A549 (cell line): Measurements from ENCODE around the gene CNNM3. TPM values are rescaled to one million over a fixed set of nuclear protein-coding genes. Genes with fewer than 3 reads are reported as not detected.

Experiments used
- ATAC-seq, 2 experiments: fragments of 200-7000 bp in 1 of 2; fragments of >200 bp in 1 of 2; cut with Nextera tagmentation in 1 of 2; cut with Tn5 transposase in 1 of 2; 3 replicates each; pipeline versions ENCODE4 v1.8.0 to v1.9.1; 2018 to 2020; ENCODE audit warnings: mild to moderate bottlenecking in 1 of 2, moderate library complexity in 1 of 2
- CTCF ChIA-PET: fragments of 300-600 bp; sonication (Branson Sonifier 250); formaldehyde crosslinking; extraction: SDS; loops from one replicate; lab custom pipeline; 2021; ENCODE audit warnings: antibody characterized with exemption, inconsistent platforms; lab: Yijun Ruan, JAX
- POLR2A ChIA-PET: fragments of 350-600 bp; formaldehyde crosslinking; extraction: SDS; loops from one replicate; lab custom pipeline; 2021; ENCODE audit warnings: antibody characterized with exemption, inconsistent platforms; lab: Yijun Ruan, JAX
- DNase-seq, 2 experiments: peaks; one replicate each; pipeline versions ENCODE4 v3.0.0 to v3.0.0-alpha.2; 2011 to 2016; ENCODE audit warnings: low read depth in 1 of 2, low spot score in 1 of 2
- FAIRE-seq: peaks from 2 replicates; lab custom pipeline; 2011; peaks lifted over from hg19 to GRCh38; lab: Jason Lieb, UNC
- H3K27ac ChIP-seq, 2 experiments: fragments of >200 bp; sonication (Bioruptor Twin); formaldehyde crosslinking; 3 replicates each; pipeline ENCODE4 v1.5.1; 2016 to 2017
- H3K4me1 ChIP-seq: fragments of >200 bp; sonication (Bioruptor Twin); formaldehyde crosslinking; 3 replicates; pipeline ENCODE4 v1.6.1; 2016
- H3K4me2 ChIP-seq: fragments of >200 bp; sonication (Bioruptor Twin); formaldehyde crosslinking; 3 replicates; pipeline ENCODE4 v1.6.1; 2016
- H3K4me3 ChIP-seq: fragments of >200 bp; sonication (Bioruptor Twin); formaldehyde crosslinking; 3 replicates; pipeline ENCODE4 v1.5.1; 2016
- H3K9me3 ChIP-seq: fragments of >200 bp; sonication (Bioruptor Twin); formaldehyde crosslinking; 3 replicates; pipeline ENCODE4 v1.6.1; 2016
- CBX2 ChIP-seq: fragments of 200-600 bp; sonication (generic); IDR thresholded peaks from 2 replicates; pipeline ENCODE4 v1.6.1; 2016; ENCODE audit warnings: low read depth, mild to moderate bottlenecking, borderline replicate concordance
- CEBPB ChIP-seq, 2 experiments: fragments of >200 bp in 1 of 2; sonication (Bioruptor Twin) in 1 of 2; formaldehyde crosslinking in 1 of 2; IDR thresholded peaks; 2 replicates each; pipeline ENCODE4 v1.6.1; 2012 to 2016
- CHD4 ChIP-seq: fragments of 200-600 bp; sonication (generic); IDR thresholded peaks from 2 replicates; pipeline ENCODE4 v1.6.1; 2016; ENCODE audit warnings: antibody characterized with exemption, mild to moderate bottlenecking, borderline replicate concordance
- E2F6 ChIP-seq: IDR thresholded peaks from 2 replicates; pipeline ENCODE4 v1.6.1; 2012; ENCODE audit warnings: low read depth, borderline replicate concordance
- ELK1 ChIP-seq: fragments of 150-350 bp; IDR thresholded peaks from 2 replicates; pipeline ENCODE4 v1.6.1; 2014; ENCODE audit warnings: low read depth, mild to moderate bottlenecking, low read length
- EP300 ChIP-seq, 2 experiments: fragments of >200 bp; sonication (Bioruptor Twin); formaldehyde crosslinking; IDR thresholded peaks; 2 replicates in 1 of 2; 3 replicates in 1 of 2; pipeline ENCODE4 v1.6.1; 2016 to 2017
- HEYL ChIP-seq: fragments of 250-450 bp; sonication (Bioruptor Pico); IDR thresholded peaks from 2 replicates; pipeline ENCODE4 v1.8.0; 2021; ENCODE audit warnings: mild to moderate bottlenecking, moderate library complexity
- HOXA7 ChIP-seq: fragments of 250-450 bp; sonication (Bioruptor Pico); IDR thresholded peaks from 2 replicates; pipeline ENCODE4 v1.5.0; 2020; ENCODE audit warnings: mild to moderate bottlenecking, moderate library complexity
- HOXB5 ChIP-seq: fragments of 250-450 bp; sonication (Bioruptor Pico); IDR thresholded peaks from 2 replicates; pipeline ENCODE4 v1.5.0; 2020; ENCODE audit warnings: mild to moderate bottlenecking, moderate library complexity
- MAFK ChIP-seq: fragments of 450-650 bp; IDR thresholded peaks from 2 replicates; pipeline ENCODE4 v1.6.1; 2014; ENCODE audit not compliant: partially characterized antibody
- MAX ChIP-seq: IDR thresholded peaks from 2 replicates; pipeline ENCODE4 v1.6.1; 2012
- MAZ ChIP-seq: fragments of 150-350 bp; IDR thresholded peaks from 2 replicates; pipeline ENCODE4 v1.6.1; 2014; ENCODE audit warnings: antibody characterized with exemption, low read depth, low read length, borderline replicate concordance
- NPAS2 ChIP-seq: fragments of 250-450 bp; sonication (Bioruptor Pico); IDR thresholded peaks from 2 replicates; pipeline ENCODE4 v1.8.0; 2022; ENCODE audit warnings: mild to moderate bottlenecking, moderate library complexity, borderline replicate concordance
- PBX3 ChIP-seq: IDR thresholded peaks from 2 replicates; pipeline ENCODE4 v1.6.1; 2012
- RAD21 ChIP-seq, 2 experiments: fragments of >200 bp in 1 of 2; sonication (Bioruptor Twin) in 1 of 2; formaldehyde crosslinking in 1 of 2; IDR thresholded peaks in 1 of 2; conservative IDR thresholded peaks in 1 of 2; 2 replicates in 1 of 2; 3 replicates in 1 of 2; pipeline ENCODE4 v1.6.1; 2012 to 2018; ENCODE audit warnings: inconsistent platforms in 1 of 2
- RARB ChIP-seq: fragments of 250-450 bp; sonication (Bioruptor Pico); IDR thresholded peaks from 2 replicates; pipeline ENCODE4 v1.8.0; 2021; ENCODE audit warnings: mild to moderate bottlenecking, moderate library complexity
- RCOR1 ChIP-seq: fragments of 150-350 bp; IDR thresholded peaks from 2 replicates; pipeline ENCODE4 v1.6.1; 2014; ENCODE audit warnings: antibody characterized with exemption, low read length, low read depth
- REST ChIP-seq: fragments of 200-600 bp; sonication (generic); IDR thresholded peaks from 2 replicates; pipeline ENCODE4 v1.6.1; 2016; ENCODE audit warnings: antibody characterized with exemption, mild to moderate bottlenecking, moderate library complexity
- RNF2 ChIP-seq: fragments of 200-600 bp; sonication (generic); IDR thresholded peaks from 2 replicates; pipeline ENCODE4 v1.6.1; 2016; ENCODE audit warnings: low read depth, mild to moderate bottlenecking, antibody characterized with exemption, moderate library complexity, borderline replicate concordance
- SMC3 ChIP-seq: fragments of >200 bp; sonication (Bioruptor Twin); formaldehyde crosslinking; IDR thresholded peaks from 3 replicates; pipeline ENCODE4 v1.6.1; 2018; ENCODE audit warnings: inconsistent platforms
- SREBF2 ChIP-seq: fragments of 450-650 bp; IDR thresholded peaks from 2 replicates; pipeline ENCODE4 v1.6.1; 2014; ENCODE audit warnings: mild to moderate bottlenecking, moderate library complexity
- TFCP2L1 ChIP-seq: fragments of 250-450 bp; sonication (Bioruptor Pico); IDR thresholded peaks from 2 replicates; pipeline ENCODE4 v1.5.0; 2021; ENCODE audit warnings: mild to moderate bottlenecking
- ZNF302 ChIP-seq: fragments of 250-450 bp; sonication (Bioruptor Pico); IDR thresholded peaks from 2 replicates; pipeline ENCODE4 v1.9.0; 2021; ENCODE audit warnings: inconsistent platforms, mild to moderate bottlenecking, moderate library complexity
- WGBS: methylation state at CpG from one replicate; pipeline ENCODE4 v1.1.6; 2017; ENCODE audit errors: missing lambda C conversion rate; 5-methylcytosine and 5-hydroxymethylcytosine counted together
- polyA plus RNA-seq, 4 experiments: library from polyadenylated mRNA; depleted of rRNA in 3 of 4; stranded (reverse); fragments of >200 nt; fragmentation: RNase III in 1 of 4; extraction: RNeasy Plus Mini Kit Qiagen cat#74134 plus additional on column Dnase treatment in 1 of 4; gene quantifications; 2 replicates in 3 of 4; 3 replicates in 1 of 4; pipeline ENCODE4 v1.2.3, GENCODE V29; 2011 to 2017

The CNNM3 gene
- polyA plus RNA-seq, 2 of the 4 experiments (the other 2 are of a cell fraction), result 11.8 to 14.1 TPM

GRCh38 chr2:96843538-96844268 is 27.6 kb downstream of the CNNM3 start, which contains the start of gene ANKRD23:
ANKRD23 (minus strand) TSS chr2:96844021; CDS start chr2:96843992, 29 bp downstream.
- WGBS, result 94% methylated on average over 14 of the region's 14 CpGs
- POLR2A ChIA-PET, result no interaction called here
- ATAC-seq (0 out of 6 replicates have a peak, but pooled peaks of 1 of the 2 experiments have one; percentile 15), FAIRE-seq (no peak), DNase-seq (no peak)
- no peak within 1 kb of the TSS for H3K4me2 ChIP-seq
- H3K27ac ChIP-seq, result no peak within 1 kb of the TSS
- TF ChIP-seq ZNF302 (CRISPR knock-in tag), result no peak
- no peak for TF ChIP-seq CEBPB (IDR thresholded peaks at IDR 0.05)
- TF ChIP-seq E2F6, result no peak
- TF ChIP-seq SREBF2, result no peak
- TF ChIP-seq PBX3, result no peak
- no peak for TF ChIP-seq TFCP2L1 (CRISPR knock-in tag)
- no peak for TF ChIP-seq MAZ
- no peak for TF ChIP-seq CBX2
- TF ChIP-seq HOXB5 (CRISPR knock-in tag), result no peak
- no peak for TF ChIP-seq NPAS2
- TF ChIP-seq HEYL (CRISPR knock-in tag), result no peak
- TF ChIP-seq EP300 (IDR thresholded peaks at IDR 0.05), result no peak
- no peak for TF ChIP-seq REST
- no peak for TF ChIP-seq RAD21 (conservative IDR thresholded peaks at IDR 0.05 in 1 of 2, IDR thresholded peaks at IDR 0.05 in 1 of 2)
- TF ChIP-seq MAFK, result no peak
- no peak within 1 kb of the TSS for H3K4me3 ChIP-seq
- no peaks in the 10 kb centered on the region for H3K4me1 ChIP-seq
- CTCF ChIA-PET, result interaction anchor here (1.2 to 1.9 kb wide), 5 partner anchors 9 to 26 kb away, joined by 3 to 7 read pairs (median 5); partner anchors contain the start of genes ANKRD39 and SEMA4C
- H3K9me3 ChIP-seq, result no peaks in the 10 kb centered on the region

- no peak overlapping the region for H3K27ac ChIP-seq
- H3K4me3 ChIP-seq, result no peak overlapping the region
- H3K9me3 ChIP-seq, result no peaks in the 10 kb centered on the region
- H3K4me2 ChIP-seq, result no peak overlapping the region
- no peaks in the 10 kb centered on the region for H3K4me1 ChIP-seq
- no peak for ATAC-seq
- ChIA-PET CTCF (interaction anchor here (0.9 to 1.7 kb wide), 3 partner anchors 14 to 106 kb away, joined by 3 to 7 read pairs (median 4); partner anchors contain the start of gene ANKRD39), POLR2A (no interaction called here)
- TF ChIP-seq MAZ, result no peak
- TF ChIP-seq CHD4, result no peak
- TF ChIP-seq HOXA7 (CRISPR knock-in tag), result no peak
- TF ChIP-seq ELK1, result no peak
- no peak for TF ChIP-seq RNF2
- no peak for TF ChIP-seq SMC3
- no peak for TF ChIP-seq RCOR1
- TF ChIP-seq RARB, result no peak
- no peak for TF ChIP-seq MAX
- DNase-seq, result no peak
- 97% methylated on average over 11 of the region's 17 CpGs for WGBS
- no peak for FAIRE-seq
These were observed 28.3 kb downstream of the CNNM3 start for GRCh38 chr2:96844405-96844808.
